ENCODE measurements around the gene FAM107A. TPM values are rescaled to one million over a fixed set of nuclear protein-coding genes. Genes with fewer than 3 reads are reported as not detected.

Gene FAM107A
- polyA plus RNA-seq, 3 donors: not detected

GRCh38 chr3:58568572-58569286 lies 8.5 kb downstream of the FAM107A start:
- Histone ChIP-seq H3K27ac (ENCODE audit: low read depth in 1 of 2, low read length in 2 of 2) (no peak overlapping the region), H3K4me2 (replicated peaks; ENCODE audit: extremely low read depth, low read length, poor library complexity, severe bottlenecking) (peak overlapping the region; percentile 5), H3K4me3 (replicated peaks in 1 of 3; ENCODE audit: low read depth in 2 of 3, low read length in 3 of 3) (no peak overlapping the region), H3K36me3 (replicated peaks in 1 of 2; ENCODE audit: control insufficient read depth in 1 of 2, insufficient read depth in 2 of 2, low read length in 2 of 2) (no peaks in the 10 kb centered on the region), H3K4me1 (ENCODE audit: control insufficient read depth in 1 of 2, insufficient read depth in 2 of 2, low read length in 2 of 2) (no peaks in the 10 kb centered on the region), H4K20me1 (ENCODE audit: insufficient read depth, low read length) (no peaks in the 10 kb centered on the region), H3K79me2 (ENCODE audit: insufficient read depth, low read length) (no peaks in the 10 kb centered on the region), H3K9ac (ENCODE audit: insufficient read depth, low read length, poor library complexity, severe bottlenecking) (no peak overlapping the region), H2AFZ (ENCODE audit: insufficient read depth, low read depth, low read length, poor library complexity, severe bottlenecking) (peak overlapping the region; percentile 22), H3K27me3 (ENCODE audit: control insufficient read depth in 2 of 2, insufficient read depth in 2 of 2, low read length in 2 of 2) (no peaks in the 10 kb centered on the region), H3K9me3 (replicated peaks in 1 of 2; ENCODE audit: control insufficient read depth in 1 of 2, insufficient read depth in 1 of 2, low read length in 2 of 2) (no peaks in the 10 kb centered on the region)
- Mint-ChIP-seq H3K4me3 (no peak overlapping the region), H3K36me3 (no peaks in the 10 kb centered on the region), H3K4me1 (peaks cover 6% of the 10 kb centered on the region), H3K27ac (no peak overlapping the region), H3K9me3 (peaks cover 0 to 6% (median 2%) of the 10 kb centered on the region in 7 donors), H3K27me3 (ENCODE audit: low read depth in 3 of 3) (peaks cover 1 to 4% (median 2%) of the 10 kb centered on the region in 3 donors)
- peak; percentile 37 to 60 (median 48) for DNase-seq
- intact Hi-C loops (cut with micrococcal nuclease): no loop called here
- WGBS (ENCODE audit: insufficient coverage): 38% methylated on average over 7 of the region's 17 CpGs
- peak; percentile 97 for TF ChIP-seq CTCF (IDR thresholded peaks at IDR 0.05)

- H3K36me3 ChIP-seq (replicated peaks in 1 of 2; ENCODE audit: control insufficient read depth in 1 of 2, insufficient read depth in 2 of 2, low read length in 2 of 2): no peaks in the 10 kb centered on the region
These were observed 10.0 kb downstream of the FAM107A start for GRCh38 chr3:58567251-58567515.

More at GRCh38 chr3:58567251-58567515, 10.0 kb downstream of the FAM107A start:
- H3K4me3 ChIP-seq (replicated peaks in 1 of 3; ENCODE audit: low read depth in 2 of 3, low read length in 3 of 3): no peak overlapping the region
- intact Hi-C loops (cut with micrococcal nuclease): no loop called here
- 100% methylated on average over 2 of the region's 7 CpGs for WGBS (ENCODE audit: insufficient coverage)
- no peak for DNase-seq
- Mint-ChIP-seq H3K4me1 (peaks cover 6% of the 10 kb centered on the region), H3K27ac (no peak overlapping the region), H3K27me3 (ENCODE audit: low read depth in 3 of 3) (peaks cover 1 to 4% (median 4%) of the 10 kb centered on the region in 3 donors), H3K4me3 (no peak overlapping the region), H3K36me3 (no peaks in the 10 kb centered on the region), H3K9me3 (peaks cover 0 to 5% (median 2%) of the 10 kb centered on the region in 7 donors)
- H4K20me1 ChIP-seq (ENCODE audit: insufficient read depth, low read length): no peaks in the 10 kb centered on the region
- no peaks in the 10 kb centered on the region for H3K4me1 ChIP-seq (ENCODE audit: control insufficient read depth in 1 of 2, insufficient read depth in 2 of 2, low read length in 2 of 2)
- no peak for TF ChIP-seq CTCF (IDR thresholded peaks at IDR 0.05)
- H3K9ac ChIP-seq (ENCODE audit: insufficient read depth, low read length, poor library complexity, severe bottlenecking): no peak overlapping the region
- no peak overlapping the region for H3K27ac ChIP-seq (ENCODE audit: low read depth in 1 of 2, low read length in 2 of 2)
- no peak overlapping the region for H3K4me2 ChIP-seq (replicated peaks; ENCODE audit: extremely low read depth, low read length, poor library complexity, severe bottlenecking)
- no peaks in the 10 kb centered on the region for H3K27me3 ChIP-seq (ENCODE audit: control insufficient read depth in 2 of 2, insufficient read depth in 2 of 2, low read length in 2 of 2)
- no peaks in the 10 kb centered on the region for H3K9me3 ChIP-seq (replicated peaks in 1 of 2; ENCODE audit: control insufficient read depth in 1 of 2, insufficient read depth in 1 of 2, low read length in 2 of 2)
- no peaks in the 10 kb centered on the region for H3K79me2 ChIP-seq (ENCODE audit: insufficient read depth, low read length)
- H2AFZ ChIP-seq (ENCODE audit: insufficient read depth, low read depth, low read length, poor library complexity, severe bottlenecking): no peak overlapping the region

Measured in CD14-positive monocyte (primary cell).